Measurements from ENCODE around the gene FAM98B. TPM values are rescaled to one million over a fixed set of nuclear protein-coding genes. Genes with fewer than 3 reads are reported as not detected.

FAM98B gene
- total and polyA plus RNA-seq, 2 of the 8 experiments (the other 6 are each of a cell fraction or from before 2014, with no cell fraction given), result 5.9 to 48.4 TPM

DNA sequence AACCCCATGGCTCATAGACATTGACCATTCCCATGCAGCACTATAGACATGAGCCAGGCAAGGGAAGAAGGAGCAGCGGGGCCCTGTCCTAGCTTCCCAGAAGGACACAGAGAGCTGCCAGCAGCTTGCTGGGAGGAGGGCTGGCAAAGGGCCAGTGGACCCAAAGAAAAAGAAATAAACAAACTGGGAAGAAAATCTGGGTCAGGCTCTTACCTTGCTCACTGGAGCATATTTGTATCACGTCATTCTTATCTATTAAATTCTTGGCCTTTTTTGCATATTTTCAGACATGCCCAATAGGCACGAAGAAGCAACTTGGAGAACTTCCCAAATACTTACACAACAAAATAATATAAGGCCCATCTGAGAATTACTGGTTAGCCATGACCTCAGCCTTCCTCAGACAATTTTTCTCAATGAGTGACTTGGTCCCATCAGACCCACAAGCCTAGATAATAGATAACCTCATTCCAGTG is 82.3 kb downstream of the FAM98B start (continued):
- TF ChIP-seq, protein P1, sequence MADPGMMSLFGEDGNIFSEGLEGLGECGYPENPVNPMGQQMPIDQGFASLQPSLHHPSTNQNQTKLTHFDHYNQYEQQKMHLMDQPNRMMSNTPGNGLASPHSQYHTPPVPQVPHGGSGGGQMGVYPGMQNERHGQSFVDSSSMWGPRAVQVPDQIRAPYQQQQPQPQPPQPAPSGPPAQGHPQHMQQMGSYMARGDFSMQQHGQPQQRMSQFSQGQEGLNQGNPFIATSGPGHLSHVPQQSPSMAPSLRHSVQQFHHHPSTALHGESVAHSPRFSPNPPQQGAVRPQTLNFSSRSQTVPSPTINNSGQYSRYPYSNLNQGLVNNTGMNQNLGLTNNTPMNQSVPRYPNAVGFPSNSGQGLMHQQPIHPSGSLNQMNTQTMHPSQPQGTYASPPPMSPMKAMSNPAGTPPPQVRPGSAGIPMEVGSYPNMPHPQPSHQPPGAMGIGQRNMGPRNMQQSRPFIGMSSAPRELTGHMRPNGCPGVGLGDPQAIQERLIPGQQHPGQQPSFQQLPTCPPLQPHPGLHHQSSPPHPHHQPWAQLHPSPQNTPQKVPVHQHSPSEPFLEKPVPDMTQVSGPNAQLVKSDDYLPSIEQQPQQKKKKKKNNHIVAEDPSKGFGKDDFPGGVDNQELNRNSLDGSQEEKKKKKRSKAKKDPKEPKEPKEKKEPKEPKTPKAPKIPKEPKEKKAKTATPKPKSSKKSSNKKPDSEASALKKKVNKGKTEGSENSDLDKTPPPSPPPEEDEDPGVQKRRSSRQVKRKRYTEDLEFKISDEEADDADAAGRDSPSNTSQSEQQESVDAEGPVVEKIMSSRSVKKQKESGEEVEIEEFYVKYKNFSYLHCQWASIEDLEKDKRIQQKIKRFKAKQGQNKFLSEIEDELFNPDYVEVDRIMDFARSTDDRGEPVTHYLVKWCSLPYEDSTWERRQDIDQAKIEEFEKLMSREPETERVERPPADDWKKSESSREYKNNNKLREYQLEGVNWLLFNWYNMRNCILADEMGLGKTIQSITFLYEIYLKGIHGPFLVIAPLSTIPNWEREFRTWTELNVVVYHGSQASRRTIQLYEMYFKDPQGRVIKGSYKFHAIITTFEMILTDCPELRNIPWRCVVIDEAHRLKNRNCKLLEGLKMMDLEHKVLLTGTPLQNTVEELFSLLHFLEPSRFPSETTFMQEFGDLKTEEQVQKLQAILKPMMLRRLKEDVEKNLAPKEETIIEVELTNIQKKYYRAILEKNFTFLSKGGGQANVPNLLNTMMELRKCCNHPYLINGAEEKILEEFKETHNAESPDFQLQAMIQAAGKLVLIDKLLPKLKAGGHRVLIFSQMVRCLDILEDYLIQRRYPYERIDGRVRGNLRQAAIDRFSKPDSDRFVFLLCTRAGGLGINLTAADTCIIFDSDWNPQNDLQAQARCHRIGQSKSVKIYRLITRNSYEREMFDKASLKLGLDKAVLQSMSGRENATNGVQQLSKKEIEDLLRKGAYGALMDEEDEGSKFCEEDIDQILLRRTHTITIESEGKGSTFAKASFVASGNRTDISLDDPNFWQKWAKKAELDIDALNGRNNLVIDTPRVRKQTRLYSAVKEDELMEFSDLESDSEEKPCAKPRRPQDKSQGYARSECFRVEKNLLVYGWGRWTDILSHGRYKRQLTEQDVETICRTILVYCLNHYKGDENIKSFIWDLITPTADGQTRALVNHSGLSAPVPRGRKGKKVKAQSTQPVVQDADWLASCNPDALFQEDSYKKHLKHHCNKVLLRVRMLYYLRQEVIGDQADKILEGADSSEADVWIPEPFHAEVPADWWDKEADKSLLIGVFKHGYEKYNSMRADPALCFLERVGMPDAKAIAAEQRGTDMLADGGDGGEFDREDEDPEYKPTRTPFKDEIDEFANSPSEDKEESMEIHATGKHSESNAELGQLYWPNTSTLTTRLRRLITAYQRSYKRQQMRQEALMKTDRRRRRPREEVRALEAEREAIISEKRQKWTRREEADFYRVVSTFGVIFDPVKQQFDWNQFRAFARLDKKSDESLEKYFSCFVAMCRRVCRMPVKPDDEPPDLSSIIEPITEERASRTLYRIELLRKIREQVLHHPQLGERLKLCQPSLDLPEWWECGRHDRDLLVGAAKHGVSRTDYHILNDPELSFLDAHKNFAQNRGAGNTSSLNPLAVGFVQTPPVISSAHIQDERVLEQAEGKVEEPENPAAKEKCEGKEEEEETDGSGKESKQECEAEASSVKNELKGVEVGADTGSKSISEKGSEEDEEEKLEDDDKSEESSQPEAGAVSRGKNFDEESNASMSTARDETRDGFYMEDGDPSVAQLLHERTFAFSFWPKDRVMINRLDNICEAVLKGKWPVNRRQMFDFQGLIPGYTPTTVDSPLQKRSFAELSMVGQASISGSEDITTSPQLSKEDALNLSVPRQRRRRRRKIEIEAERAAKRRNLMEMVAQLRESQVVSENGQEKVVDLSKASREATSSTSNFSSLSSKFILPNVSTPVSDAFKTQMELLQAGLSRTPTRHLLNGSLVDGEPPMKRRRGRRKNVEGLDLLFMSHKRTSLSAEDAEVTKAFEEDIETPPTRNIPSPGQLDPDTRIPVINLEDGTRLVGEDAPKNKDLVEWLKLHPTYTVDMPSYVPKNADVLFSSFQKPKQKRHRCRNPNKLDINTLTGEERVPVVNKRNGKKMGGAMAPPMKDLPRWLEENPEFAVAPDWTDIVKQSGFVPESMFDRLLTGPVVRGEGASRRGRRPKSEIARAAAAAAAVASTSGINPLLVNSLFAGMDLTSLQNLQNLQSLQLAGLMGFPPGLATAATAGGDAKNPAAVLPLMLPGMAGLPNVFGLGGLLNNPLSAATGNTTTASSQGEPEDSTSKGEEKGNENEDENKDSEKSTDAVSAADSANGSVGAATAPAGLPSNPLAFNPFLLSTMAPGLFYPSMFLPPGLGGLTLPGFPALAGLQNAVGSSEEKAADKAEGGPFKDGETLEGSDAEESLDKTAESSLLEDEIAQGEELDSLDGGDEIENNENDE (IDR thresholded peaks at IDR 0.05; ENCODE audit: insufficient replicate concordance, low read length), result no peak
- TF ChIP-seq, protein P2, sequence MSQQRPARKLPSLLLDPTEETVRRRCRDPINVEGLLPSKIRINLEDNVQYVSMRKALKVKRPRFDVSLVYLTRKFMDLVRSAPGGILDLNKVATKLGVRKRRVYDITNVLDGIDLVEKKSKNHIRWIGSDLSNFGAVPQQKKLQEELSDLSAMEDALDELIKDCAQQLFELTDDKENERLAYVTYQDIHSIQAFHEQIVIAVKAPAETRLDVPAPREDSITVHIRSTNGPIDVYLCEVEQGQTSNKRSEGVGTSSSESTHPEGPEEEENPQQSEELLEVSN (IDR thresholded peaks at IDR 0.05), result no peak
- no peak for TF ChIP-seq KDM4A (IDR thresholded peaks at IDR 0.05; ENCODE audit: low read depth, low read length, severe bottlenecking)
- no peak for TF ChIP-seq TAF1 (IDR thresholded peaks at IDR 0.05; ENCODE audit: low read depth, low read length)
- no peak for TF ChIP-seq BCL11A (IDR thresholded peaks at IDR 0.05; ENCODE audit: low read depth in 2 of 2, low read length in 2 of 2)
- TF ChIP-seq SAP30 (IDR thresholded peaks at IDR 0.05; ENCODE audit: insufficient read depth, insufficient replicate concordance, low read length), result no peak
- TF ChIP-seq GTF2F1 (IDR thresholded peaks at IDR 0.05; ENCODE audit: borderline replicate concordance, low read depth, low read length), result no peak
- TF ChIP-seq, protein P3, sequence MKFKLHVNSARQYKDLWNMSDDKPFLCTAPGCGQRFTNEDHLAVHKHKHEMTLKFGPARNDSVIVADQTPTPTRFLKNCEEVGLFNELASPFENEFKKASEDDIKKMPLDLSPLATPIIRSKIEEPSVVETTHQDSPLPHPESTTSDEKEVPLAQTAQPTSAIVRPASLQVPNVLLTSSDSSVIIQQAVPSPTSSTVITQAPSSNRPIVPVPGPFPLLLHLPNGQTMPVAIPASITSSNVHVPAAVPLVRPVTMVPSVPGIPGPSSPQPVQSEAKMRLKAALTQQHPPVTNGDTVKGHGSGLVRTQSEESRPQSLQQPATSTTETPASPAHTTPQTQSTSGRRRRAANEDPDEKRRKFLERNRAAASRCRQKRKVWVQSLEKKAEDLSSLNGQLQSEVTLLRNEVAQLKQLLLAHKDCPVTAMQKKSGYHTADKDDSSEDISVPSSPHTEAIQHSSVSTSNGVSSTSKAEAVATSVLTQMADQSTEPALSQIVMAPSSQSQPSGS (IDR thresholded peaks at IDR 0.05; ENCODE audit: low read length), result no peak
